GM23338 (cell line): ENCODE data around the gene ZNF665. TPM values are rescaled to one million over a fixed set of nuclear protein-coding genes. Genes with fewer than 3 reads are reported as not detected.

Experiments
- ATAC-seq: fragments of 200-7000 bp; cut with Tn5 transposase; 3 replicates; pipeline ENCODE4 v1.9.1; 2020
- DNase-seq: peaks from one replicate; pipeline ENCODE4 v3.0.0-alpha.2; 2015; ENCODE audit warnings: low spot score
- H2AFZ ChIP-seq: fragments of 200-600 bp; sonication (generic); 2 replicates; pipeline ENCODE4 v1.8.0; 2016; ENCODE audit warnings: antibody characterized with exemption, mild to moderate bottlenecking, moderate library complexity
- H3F3A ChIP-seq: fragments of 200-600 bp; sonication (generic); replicated peaks from 2 replicates; pipeline ENCODE4 v1.8.0; 2017; ENCODE audit warnings: antibody characterized with exemption, mixed run types, low read depth
- H3K27ac ChIP-seq: fragments of 200-600 bp; sonication (generic); 2 replicates; pipeline ENCODE4 v1.6.1; 2016; ENCODE audit warnings: low read depth
- H3K27me3 ChIP-seq: fragments of 200-600 bp; sonication (generic); 2 replicates; pipeline ENCODE4 v1.8.0; 2016; ENCODE audit warnings: mild to moderate bottlenecking, mixed run types, moderate library complexity; ENCODE audit not compliant: insufficient read depth
- H3K36me3 ChIP-seq: fragments of 200-600 bp; sonication (generic); 2 replicates; pipeline ENCODE4 v1.8.0; 2016; ENCODE audit warnings: mild to moderate bottlenecking; ENCODE audit not compliant: insufficient read depth
- H3K4me1 ChIP-seq: fragments of 200-600 bp; sonication (generic); 2 replicates; pipeline ENCODE4 v1.8.0; 2016; ENCODE audit warnings: mild to moderate bottlenecking, moderate library complexity; ENCODE audit not compliant: insufficient read depth
- H3K4me2 ChIP-seq: fragments of 200-600 bp; sonication (generic); 2 replicates; pipeline ENCODE4 v1.7.1; 2017; ENCODE audit warnings: mixed run types
- H3K4me3 ChIP-seq: fragments of 200-600 bp; sonication (generic); 2 replicates; pipeline ENCODE4 v1.6.1; 2016; ENCODE audit warnings: mixed run types
- H3K79me2 ChIP-seq: fragments of 200-600 bp; sonication (generic); replicated peaks from 2 replicates; pipeline ENCODE4 v1.8.0; 2017; ENCODE audit warnings: mild to moderate bottlenecking; ENCODE audit not compliant: insufficient read depth
- H3K9me2 ChIP-seq: fragments of 200-600 bp; sonication (generic); 2 replicates; pipeline ENCODE4 v1.8.0; 2017; ENCODE audit not compliant: insufficient read depth
- H4K20me1 ChIP-seq: fragments of 200-600 bp; sonication (generic); replicated peaks from 2 replicates; pipeline ENCODE4 v1.8.0; 2017; ENCODE audit warnings: mild to moderate bottlenecking; ENCODE audit not compliant: insufficient read depth
- H3K27ac Mint-ChIP-seq: 2 replicates; pipeline ENCODE4 v1.8.0; 2020; ENCODE audit warnings: inconsistent platforms, mild to moderate bottlenecking, moderate library complexity, mixed read lengths
- H3K27me3 Mint-ChIP-seq: 3 replicates; pipeline ENCODE4 v1.8.0; 2022; ENCODE audit warnings: low read depth, mild to moderate bottlenecking, moderate library complexity, mixed read lengths, inconsistent platforms; ENCODE audit not compliant: insufficient read depth, poor library complexity
- H3K36me3 Mint-ChIP-seq: 3 replicates; pipeline ENCODE4 v1.8.0; 2021; ENCODE audit warnings: low read depth, mild to moderate bottlenecking, inconsistent platforms, moderate library complexity, mixed read lengths
- H3K4me1 Mint-ChIP-seq: 3 replicates; pipeline ENCODE4 v1.8.0; 2020; ENCODE audit warnings: mild to moderate bottlenecking, inconsistent platforms, mixed read lengths
- H3K4me3 Mint-ChIP-seq: 3 replicates; pipeline ENCODE4 v1.8.0; 2021; ENCODE audit warnings: moderate library complexity, mild to moderate bottlenecking, inconsistent platforms, mixed read lengths
- H3K9me3 Mint-ChIP-seq: 3 replicates; pipeline ENCODE4 v1.8.0; 2020; ENCODE audit warnings: moderate library complexity, mild to moderate bottlenecking, inconsistent platforms, mixed read lengths
- CREB1 ChIP-seq: fragments of 250-450 bp; sonication (Bioruptor Pico); IDR thresholded peaks from 2 replicates; pipeline ENCODE4 v1.5.0; 2020; ENCODE audit warnings: low read depth, mild to moderate bottlenecking, moderate library complexity
- EZH2 ChIP-seq: fragments of 200-600 bp; sonication (generic); IDR thresholded peaks from one replicate; pipeline ENCODE4 v1.8.0; 2017; ENCODE audit warnings: antibody characterized with exemption, mild to moderate bottlenecking, low read depth; ENCODE audit not compliant: unreplicated experiment
- EZH2phosphoT487 ChIP-seq: fragments of 200-600 bp; sonication (generic); IDR thresholded peaks from one replicate; pipeline ENCODE4 v1.8.1; 2018; ENCODE audit warnings: antibody characterized with exemption; ENCODE audit not compliant: unreplicated experiment
- JUNB ChIP-seq: IDR thresholded peaks from one replicate; pipeline ENCODE4 v1.6.1; 2016; ENCODE audit warnings: antibody characterized with exemption; ENCODE audit not compliant: unreplicated experiment
- NANOG ChIP-seq: IDR thresholded peaks from 2 replicates; pipeline ENCODE4 v1.6.1; 2016; ENCODE audit warnings: antibody characterized with exemption, borderline replicate concordance
- POLR2AphosphoS5 ChIP-seq: IDR thresholded peaks from 2 replicates; pipeline ENCODE4 v1.6.1; 2016; ENCODE audit warnings: antibody characterized with exemption, low read depth
- STAT1 ChIP-seq: IDR thresholded peaks from one replicate; pipeline ENCODE4 v1.6.1; 2016; ENCODE audit warnings: antibody characterized with exemption; ENCODE audit not compliant: unreplicated experiment
- ZNF114 ChIP-seq: fragments of 250-450 bp; sonication (Bioruptor Pico); IDR thresholded peaks from 2 replicates; pipeline ENCODE4 v1.5.0; 2020; ENCODE audit warnings: mild to moderate bottlenecking, moderate library complexity
- ZNF331 ChIP-seq: fragments of 250-450 bp; sonication (Bioruptor Pico); IDR thresholded peaks from 2 replicates; pipeline ENCODE4 v1.5.0; 2020; ENCODE audit warnings: low read depth, mild to moderate bottlenecking, moderate library complexity
- polyA plus RNA-seq: library from polyadenylated mRNA; unstranded; fragments of >200 nt; fragmentation: Nextera tagmentation; extraction: Ambion mirVana; gene quantifications from 2 replicates; pipeline ENCODE4 v1.2.1, GENCODE V29; 2016
- total RNA-seq: library from RNA; depleted of rRNA; stranded (reverse); fragments of >200 nt; shearing (Covaris generic); gene quantifications from 2 replicates; pipeline ENCODE4 v1.2.3, GENCODE V29; 2014
- TF ChIP-seq, protein P1 (sequence below): IDR thresholded peaks from 2 replicates; pipeline ENCODE4 v1.6.1; 2016; ENCODE audit warnings: antibody characterized with exemption
- TF ChIP-seq, protein P2 (sequence below): fragments of 250-450 bp; sonication (Bioruptor Pico); IDR thresholded peaks from 2 replicates; pipeline ENCODE4 v1.5.0; 2020; ENCODE audit warnings: mild to moderate bottlenecking, moderate library complexity
- TF ChIP-seq, protein P3 (sequence below): IDR thresholded peaks from one replicate; pipeline ENCODE4 v1.6.1; 2018; ENCODE audit warnings: antibody characterized with exemption; ENCODE audit not compliant: unreplicated experiment
- TF ChIP-seq, protein P4 (sequence below), 2 experiments: fragments of 200-600 bp in 1 of 2; sonication (generic) in 1 of 2; conservative IDR thresholded peaks; 2 replicates each; pipeline versions ENCODE4 v1.5.1 to v1.6.1; 2016 to 2017; ENCODE audit warnings: antibody characterized with exemption in 2 of 2, low read depth in 2 of 2, mild to moderate bottlenecking in 2 of 2, moderate library complexity in 1 of 2

ZNF665 gene
- total and polyA plus RNA-seq, 2 experiments from 2014 or later = 3.1 to 3.5 TPM

DNA sequence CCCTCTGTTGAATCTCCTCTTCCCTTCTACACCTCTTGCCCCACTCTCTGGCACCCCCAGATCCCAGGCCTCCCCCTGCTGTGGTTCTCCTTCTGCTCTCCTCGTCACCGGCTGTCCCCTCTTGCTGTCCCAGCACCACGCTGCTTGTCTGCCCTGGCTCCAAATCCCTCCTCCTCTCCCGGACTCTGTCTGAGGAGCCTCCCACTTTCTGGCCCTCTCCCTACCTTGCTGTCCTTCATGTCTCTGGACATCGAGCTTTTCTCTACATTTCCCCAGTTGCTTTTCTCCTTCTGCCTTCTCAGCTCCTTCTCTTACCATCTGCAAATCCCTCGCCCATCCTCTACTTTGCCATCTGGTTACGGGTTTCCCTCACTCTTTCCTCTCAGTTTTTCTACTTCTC lies 35.5 kb downstream of the ZNF665 start:
- peaks cover 5% of the 10 kb centered on the region; the same call in 1 of the 2 replicates for H3K4me1 ChIP-seq
- 0 out of 2 replicates have a peak, but pooled peaks cover 14% of the 10 kb centered on the region for H3K79me2 ChIP-seq
- TF ChIP-seq POLR2AphosphoS5 = no peak
- no peak for TF ChIP-seq NANOG
- TF ChIP-seq CREB1 (CRISPR knock-in tag) = no peak
- TF ChIP-seq, protein P1, sequence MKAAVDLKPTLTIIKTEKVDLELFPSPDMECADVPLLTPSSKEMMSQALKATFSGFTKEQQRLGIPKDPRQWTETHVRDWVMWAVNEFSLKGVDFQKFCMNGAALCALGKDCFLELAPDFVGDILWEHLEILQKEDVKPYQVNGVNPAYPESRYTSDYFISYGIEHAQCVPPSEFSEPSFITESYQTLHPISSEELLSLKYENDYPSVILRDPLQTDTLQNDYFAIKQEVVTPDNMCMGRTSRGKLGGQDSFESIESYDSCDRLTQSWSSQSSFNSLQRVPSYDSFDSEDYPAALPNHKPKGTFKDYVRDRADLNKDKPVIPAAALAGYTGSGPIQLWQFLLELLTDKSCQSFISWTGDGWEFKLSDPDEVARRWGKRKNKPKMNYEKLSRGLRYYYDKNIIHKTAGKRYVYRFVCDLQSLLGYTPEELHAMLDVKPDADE = no peak
- no peak for TF ChIP-seq STAT1
- no peak for TF ChIP-seq EZH2
- TF ChIP-seq ZNF114 (CRISPR knock-in tag) = no peak
- no peak for TF ChIP-seq ZNF331 (CRISPR knock-in tag)
- TF ChIP-seq JUNB = no peak
- TF ChIP-seq, protein P2, sequence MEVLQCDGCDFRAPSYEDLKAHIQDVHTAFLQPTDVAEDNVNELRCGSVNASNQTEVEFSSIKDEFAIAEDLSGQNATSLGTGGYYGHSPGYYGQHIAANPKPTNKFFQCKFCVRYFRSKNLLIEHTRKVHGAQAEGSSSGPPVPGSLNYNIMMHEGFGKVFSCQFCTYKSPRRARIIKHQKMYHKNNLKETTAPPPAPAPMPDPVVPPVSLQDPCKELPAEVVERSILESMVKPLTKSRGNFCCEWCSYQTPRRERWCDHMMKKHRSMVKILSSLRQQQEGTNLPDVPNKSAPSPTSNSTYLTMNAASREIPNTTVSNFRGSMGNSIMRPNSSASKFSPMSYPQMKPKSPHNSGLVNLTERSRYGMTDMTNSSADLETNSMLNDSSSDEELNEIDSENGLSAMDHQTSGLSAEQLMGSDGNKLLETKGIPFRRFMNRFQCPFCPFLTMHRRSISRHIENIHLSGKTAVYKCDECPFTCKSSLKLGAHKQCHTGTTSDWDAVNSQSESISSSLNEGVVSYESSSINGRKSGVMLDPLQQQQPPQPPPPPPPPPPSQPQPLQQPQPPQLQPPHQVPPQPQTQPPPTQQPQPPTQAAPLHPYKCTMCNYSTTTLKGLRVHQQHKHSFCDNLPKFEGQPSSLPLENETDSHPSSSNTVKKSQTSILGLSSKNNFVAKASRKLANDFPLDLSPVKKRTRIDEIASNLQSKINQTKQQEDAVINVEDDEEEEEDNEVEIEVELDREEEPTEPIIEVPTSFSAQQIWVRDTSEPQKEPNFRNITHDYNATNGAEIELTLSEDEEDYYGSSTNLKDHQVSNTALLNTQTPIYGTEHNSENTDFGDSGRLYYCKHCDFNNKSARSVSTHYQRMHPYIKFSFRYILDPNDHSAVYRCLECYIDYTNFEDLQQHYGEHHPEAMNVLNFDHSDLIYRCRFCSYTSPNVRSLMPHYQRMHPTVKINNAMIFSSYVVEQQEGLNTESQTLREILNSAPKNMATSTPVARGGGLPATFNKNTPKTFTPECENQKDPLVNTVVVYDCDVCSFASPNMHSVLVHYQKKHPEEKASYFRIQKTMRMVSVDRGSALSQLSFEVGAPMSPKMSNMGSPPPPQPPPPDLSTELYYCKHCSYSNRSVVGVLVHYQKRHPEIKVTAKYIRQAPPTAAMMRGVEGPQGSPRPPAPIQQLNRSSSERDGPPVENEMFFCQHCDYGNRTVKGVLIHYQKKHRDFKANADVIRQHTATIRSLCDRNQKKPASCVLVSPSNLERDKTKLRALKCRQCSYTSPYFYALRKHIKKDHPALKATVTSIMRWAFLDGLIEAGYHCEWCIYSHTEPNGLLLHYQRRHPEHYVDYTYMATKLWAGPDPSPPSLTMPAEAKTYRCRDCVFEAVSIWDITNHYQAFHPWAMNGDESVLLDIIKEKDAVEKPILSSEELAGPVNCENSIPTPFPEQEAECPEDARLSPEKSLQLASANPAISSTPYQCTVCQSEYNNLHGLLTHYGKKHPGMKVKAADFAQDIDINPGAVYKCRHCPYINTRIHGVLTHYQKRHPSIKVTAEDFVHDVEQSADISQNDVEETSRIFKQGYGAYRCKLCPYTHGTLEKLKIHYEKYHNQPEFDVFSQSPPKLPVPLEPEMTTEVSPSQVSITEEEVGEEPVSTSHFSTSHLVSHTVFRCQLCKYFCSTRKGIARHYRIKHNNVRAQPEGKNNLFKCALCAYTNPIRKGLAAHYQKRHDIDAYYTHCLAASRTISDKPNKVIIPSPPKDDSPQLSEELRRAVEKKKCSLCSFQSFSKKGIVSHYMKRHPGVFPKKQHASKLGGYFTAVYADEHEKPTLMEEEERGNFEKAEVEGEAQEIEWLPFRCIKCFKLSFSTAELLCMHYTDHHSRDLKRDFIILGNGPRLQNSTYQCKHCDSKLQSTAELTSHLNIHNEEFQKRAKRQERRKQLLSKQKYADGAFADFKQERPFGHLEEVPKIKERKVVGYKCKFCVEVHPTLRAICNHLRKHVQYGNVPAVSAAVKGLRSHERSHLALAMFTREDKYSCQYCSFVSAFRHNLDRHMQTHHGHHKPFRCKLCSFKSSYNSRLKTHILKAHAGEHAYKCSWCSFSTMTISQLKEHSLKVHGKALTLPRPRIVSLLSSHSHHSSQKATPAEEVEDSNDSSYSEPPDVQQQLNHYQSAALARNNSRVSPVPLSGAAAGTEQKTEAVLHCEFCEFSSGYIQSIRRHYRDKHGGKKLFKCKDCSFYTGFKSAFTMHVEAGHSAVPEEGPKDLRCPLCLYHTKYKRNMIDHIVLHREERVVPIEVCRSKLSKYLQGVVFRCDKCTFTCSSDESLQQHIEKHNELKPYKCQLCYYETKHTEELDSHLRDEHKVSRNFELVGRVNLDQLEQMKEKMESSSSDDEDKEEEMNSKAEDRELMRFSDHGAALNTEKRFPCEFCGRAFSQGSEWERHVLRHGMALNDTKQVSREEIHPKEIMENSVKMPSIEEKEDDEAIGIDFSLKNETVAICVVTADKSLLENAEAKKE (CRISPR knock-in tag) = no peak
- TF ChIP-seq, protein P3, sequence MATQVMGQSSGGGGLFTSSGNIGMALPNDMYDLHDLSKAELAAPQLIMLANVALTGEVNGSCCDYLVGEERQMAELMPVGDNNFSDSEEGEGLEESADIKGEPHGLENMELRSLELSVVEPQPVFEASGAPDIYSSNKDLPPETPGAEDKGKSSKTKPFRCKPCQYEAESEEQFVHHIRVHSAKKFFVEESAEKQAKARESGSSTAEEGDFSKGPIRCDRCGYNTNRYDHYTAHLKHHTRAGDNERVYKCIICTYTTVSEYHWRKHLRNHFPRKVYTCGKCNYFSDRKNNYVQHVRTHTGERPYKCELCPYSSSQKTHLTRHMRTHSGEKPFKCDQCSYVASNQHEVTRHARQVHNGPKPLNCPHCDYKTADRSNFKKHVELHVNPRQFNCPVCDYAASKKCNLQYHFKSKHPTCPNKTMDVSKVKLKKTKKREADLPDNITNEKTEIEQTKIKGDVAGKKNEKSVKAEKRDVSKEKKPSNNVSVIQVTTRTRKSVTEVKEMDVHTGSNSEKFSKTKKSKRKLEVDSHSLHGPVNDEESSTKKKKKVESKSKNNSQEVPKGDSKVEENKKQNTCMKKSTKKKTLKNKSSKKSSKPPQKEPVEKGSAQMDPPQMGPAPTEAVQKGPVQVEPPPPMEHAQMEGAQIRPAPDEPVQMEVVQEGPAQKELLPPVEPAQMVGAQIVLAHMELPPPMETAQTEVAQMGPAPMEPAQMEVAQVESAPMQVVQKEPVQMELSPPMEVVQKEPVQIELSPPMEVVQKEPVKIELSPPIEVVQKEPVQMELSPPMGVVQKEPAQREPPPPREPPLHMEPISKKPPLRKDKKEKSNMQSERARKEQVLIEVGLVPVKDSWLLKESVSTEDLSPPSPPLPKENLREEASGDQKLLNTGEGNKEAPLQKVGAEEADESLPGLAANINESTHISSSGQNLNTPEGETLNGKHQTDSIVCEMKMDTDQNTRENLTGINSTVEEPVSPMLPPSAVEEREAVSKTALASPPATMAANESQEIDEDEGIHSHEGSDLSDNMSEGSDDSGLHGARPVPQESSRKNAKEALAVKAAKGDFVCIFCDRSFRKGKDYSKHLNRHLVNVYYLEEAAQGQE = no peak
- no peak for TF ChIP-seq EZH2phosphoT487
- TF ChIP-seq, protein P4, sequence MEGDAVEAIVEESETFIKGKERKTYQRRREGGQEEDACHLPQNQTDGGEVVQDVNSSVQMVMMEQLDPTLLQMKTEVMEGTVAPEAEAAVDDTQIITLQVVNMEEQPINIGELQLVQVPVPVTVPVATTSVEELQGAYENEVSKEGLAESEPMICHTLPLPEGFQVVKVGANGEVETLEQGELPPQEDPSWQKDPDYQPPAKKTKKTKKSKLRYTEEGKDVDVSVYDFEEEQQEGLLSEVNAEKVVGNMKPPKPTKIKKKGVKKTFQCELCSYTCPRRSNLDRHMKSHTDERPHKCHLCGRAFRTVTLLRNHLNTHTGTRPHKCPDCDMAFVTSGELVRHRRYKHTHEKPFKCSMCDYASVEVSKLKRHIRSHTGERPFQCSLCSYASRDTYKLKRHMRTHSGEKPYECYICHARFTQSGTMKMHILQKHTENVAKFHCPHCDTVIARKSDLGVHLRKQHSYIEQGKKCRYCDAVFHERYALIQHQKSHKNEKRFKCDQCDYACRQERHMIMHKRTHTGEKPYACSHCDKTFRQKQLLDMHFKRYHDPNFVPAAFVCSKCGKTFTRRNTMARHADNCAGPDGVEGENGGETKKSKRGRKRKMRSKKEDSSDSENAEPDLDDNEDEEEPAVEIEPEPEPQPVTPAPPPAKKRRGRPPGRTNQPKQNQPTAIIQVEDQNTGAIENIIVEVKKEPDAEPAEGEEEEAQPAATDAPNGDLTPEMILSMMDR (conservative IDR thresholded peaks at IDR 0.05; ENCODE audit: low read depth in 2 of 2) = no peak
- peak overlapping the region; percentile 75 for H3K4me2 ChIP-seq
- Mint-ChIP-seq H3K27ac (no peak overlapping the region), H3K36me3 (peaks cover 26% of the 10 kb centered on the region), H3K4me1 (peaks cover 10% of the 10 kb centered on the region), H3K9me3 (peaks cover 17% of the 10 kb centered on the region), H3K27me3 (peaks cover 17% of the 10 kb centered on the region), H3K4me3 (peak overlapping the region; percentile 79)
- H2AFZ ChIP-seq = no peak overlapping the region
- no peak overlapping the region for H3K27ac ChIP-seq
- 0 out of 2 replicates have a peak, but pooled peaks cover 3% of the 10 kb centered on the region for H3K27me3 ChIP-seq
- DNase-seq (peak; percentile 42), ATAC-seq (peak; percentile 44)
- no peaks in the 10 kb centered on the region for H3K9me2 ChIP-seq
- no peaks in the 10 kb centered on the region for H3F3A ChIP-seq
- peaks cover 16% of the 10 kb centered on the region for H4K20me1 ChIP-seq
- no peaks in the 10 kb centered on the region for H3K36me3 ChIP-seq
- H3K4me3 ChIP-seq = peak overlapping the region; percentile 60
